ENCODE data around the gene MGST1. TPM values are rescaled to one million over a fixed set of nuclear protein-coding genes. Genes with fewer than 3 reads are reported as not detected.

Gene MGST1
- total RNA-seq, 3 donors from 2014 or later (not counting 1 experiment from before 2014, with no cell fraction given), result 0.40 to 4.3 (median 0.63) TPM

DNA sequence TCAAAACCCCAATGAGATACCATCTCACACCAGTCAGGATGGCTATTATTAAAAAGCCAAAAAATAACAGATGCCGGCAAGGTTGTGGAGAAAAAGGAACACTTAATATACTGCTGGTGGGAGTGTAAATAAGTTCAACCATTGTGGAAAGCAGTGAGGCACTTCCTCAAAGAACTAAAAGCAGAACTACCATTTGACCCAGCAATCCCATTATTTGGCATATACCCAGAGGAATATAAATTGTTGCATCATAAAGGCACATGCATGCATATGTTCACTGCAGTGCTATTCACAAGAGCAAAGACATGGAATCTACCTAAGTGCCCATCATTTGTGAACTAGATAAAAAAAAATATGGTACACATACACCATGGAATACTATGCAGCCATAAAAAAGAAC is 59.9 kb downstream of the MGST1 start:
- Mint-ChIP-seq H3K4me1 (no peaks in the 10 kb centered on the region), H3K9me3 (peaks cover 15 to 23% of the 10 kb centered on the region in 2 donors), H3K27ac (no peak overlapping the region), H3K36me3 (no peaks in the 10 kb centered on the region), H3K4me3 (no peak overlapping the region), H3K27me3 (ENCODE audit: low read depth in 2 of 2) (no peaks in the 10 kb centered on the region)
- Histone ChIP-seq H3K9me3 (ENCODE audit: control insufficient read depth, insufficient read depth, low read length) (no peaks in the 10 kb centered on the region), H3K27me3 (ENCODE audit: control insufficient read depth, insufficient read depth, low read length) (no peaks in the 10 kb centered on the region), H3K36me3 (ENCODE audit: control insufficient read depth, insufficient read depth, low read length) (no peaks in the 10 kb centered on the region), H3K4me3 (ENCODE audit: low read length) (no peak overlapping the region), H3K27ac (ENCODE audit: low read length) (no peak overlapping the region), H3K4me1 (ENCODE audit: control insufficient read depth, insufficient read depth, low read length) (no peaks in the 10 kb centered on the region)
- WGBS (ENCODE audit: insufficient coverage), result 17% methylated on average over 1 of the region's 1 CpG
- ATAC-seq, result no peak
- intact Hi-C loops (cut with micrococcal nuclease), result no loop called here
- no peak for DNase-seq
- TF ChIP-seq, protein P1, sequence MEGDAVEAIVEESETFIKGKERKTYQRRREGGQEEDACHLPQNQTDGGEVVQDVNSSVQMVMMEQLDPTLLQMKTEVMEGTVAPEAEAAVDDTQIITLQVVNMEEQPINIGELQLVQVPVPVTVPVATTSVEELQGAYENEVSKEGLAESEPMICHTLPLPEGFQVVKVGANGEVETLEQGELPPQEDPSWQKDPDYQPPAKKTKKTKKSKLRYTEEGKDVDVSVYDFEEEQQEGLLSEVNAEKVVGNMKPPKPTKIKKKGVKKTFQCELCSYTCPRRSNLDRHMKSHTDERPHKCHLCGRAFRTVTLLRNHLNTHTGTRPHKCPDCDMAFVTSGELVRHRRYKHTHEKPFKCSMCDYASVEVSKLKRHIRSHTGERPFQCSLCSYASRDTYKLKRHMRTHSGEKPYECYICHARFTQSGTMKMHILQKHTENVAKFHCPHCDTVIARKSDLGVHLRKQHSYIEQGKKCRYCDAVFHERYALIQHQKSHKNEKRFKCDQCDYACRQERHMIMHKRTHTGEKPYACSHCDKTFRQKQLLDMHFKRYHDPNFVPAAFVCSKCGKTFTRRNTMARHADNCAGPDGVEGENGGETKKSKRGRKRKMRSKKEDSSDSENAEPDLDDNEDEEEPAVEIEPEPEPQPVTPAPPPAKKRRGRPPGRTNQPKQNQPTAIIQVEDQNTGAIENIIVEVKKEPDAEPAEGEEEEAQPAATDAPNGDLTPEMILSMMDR (IDR thresholded peaks at IDR 0.05), result no peak

Other genes starting within 250 kb of the MGST1 start
- gene SLC15A5, start 70.0 kb upstream of the MGST1 start, total RNA-seq, result not detected

Data from natural killer cell (primary cell).